Duodenal mucosa (tissue), 2 donors: ENCODE data around the gene HS3ST3B1.

Experiments
- H3K27ac ChIP-seq: one replicate; pipeline ENCODE4 v1.7.0; 2013; ENCODE audit warnings: low read depth, low read length
- H3K27me3 ChIP-seq, 2 donors: one replicate each; pipeline ENCODE4 v1.7.0; 2013; ENCODE audit warnings: low read length in 2 of 2, control low read depth in 1 of 2; ENCODE audit not compliant: insufficient read depth in 2 of 2, control insufficient read depth in 1 of 2
- H3K36me3 ChIP-seq, 2 donors: one replicate each; pipeline ENCODE4 v1.7.0; 2013; ENCODE audit warnings: low read length in 2 of 2, control low read depth in 1 of 2; ENCODE audit not compliant: insufficient read depth in 2 of 2, control insufficient read depth in 1 of 2
- H3K4me1 ChIP-seq, 2 donors: one replicate each; pipeline ENCODE4 v1.7.0; 2013; ENCODE audit warnings: low read length in 2 of 2, control low read depth in 1 of 2; ENCODE audit not compliant: insufficient read depth in 2 of 2, control insufficient read depth in 1 of 2
- H3K4me3 ChIP-seq, 2 donors: one replicate each; pipeline ENCODE4 v1.7.0; 2013; ENCODE audit warnings: low read length in 2 of 2, low read depth in 1 of 2
- H3K9ac ChIP-seq, 2 donors: one replicate each; pipeline ENCODE4 v1.7.0; 2013; ENCODE audit warnings: low read length in 2 of 2, low read depth in 1 of 2
- H3K9me3 ChIP-seq, 2 donors: one replicate each; pipeline ENCODE4 v1.7.0; 2013; ENCODE audit warnings: low read length in 2 of 2, control low read depth in 1 of 2; ENCODE audit not compliant: control insufficient read depth in 1 of 2

The HS3ST3B1 gene

DNA sequence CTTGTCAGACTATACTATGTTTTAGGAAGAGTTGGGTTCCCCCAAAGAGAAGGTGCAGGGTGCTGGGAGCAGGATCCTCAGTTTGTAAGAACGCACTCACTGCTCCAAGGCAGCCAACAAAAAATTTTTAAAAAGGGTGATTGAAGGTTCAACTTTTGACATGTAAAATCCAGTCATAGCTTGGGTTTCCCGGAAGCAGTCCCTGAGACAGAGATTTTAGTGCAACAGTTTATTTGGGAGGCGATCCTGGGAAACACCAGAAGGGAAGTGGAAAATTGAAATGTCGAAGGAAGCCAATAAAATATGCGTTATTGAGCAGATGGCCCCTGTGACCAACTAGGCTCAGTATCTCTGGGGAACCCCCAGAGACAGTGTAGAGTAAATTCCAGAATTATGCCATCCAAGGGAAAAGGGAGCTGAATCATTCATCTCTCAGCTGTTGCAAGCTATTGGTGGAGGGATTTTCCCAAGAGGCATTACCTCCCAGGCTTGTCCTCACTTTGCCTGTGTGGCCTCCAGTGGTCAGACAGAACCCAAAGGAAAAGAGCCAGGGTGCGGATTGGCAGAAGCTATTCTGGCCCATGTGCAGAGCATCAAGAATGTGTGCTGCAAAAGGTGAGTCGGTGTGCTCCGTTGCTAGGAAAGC is 72.9 kb downstream of the HS3ST3B1 start:
- no peaks in the 10 kb centered on the region for H3K27me3 ChIP-seq
- H3K4me3 ChIP-seq = no peak overlapping the region
- H3K4me1 ChIP-seq = no peaks in the 10 kb centered on the region
- H3K36me3 ChIP-seq = no peaks in the 10 kb centered on the region
- no peaks in the 10 kb centered on the region for H3K9me3 ChIP-seq
- no peak overlapping the region for H3K9ac ChIP-seq
- no peak overlapping the region for H3K27ac ChIP-seq

- H3K27me3 ChIP-seq = no peaks in the 10 kb centered on the region
- H3K27ac ChIP-seq = no peak overlapping the region
- no peaks in the 10 kb centered on the region for H3K36me3 ChIP-seq
- H3K4me1 ChIP-seq = no peaks in the 10 kb centered on the region
- H3K4me3 ChIP-seq = no peak overlapping the region
- H3K9ac ChIP-seq = no peak overlapping the region
- H3K9me3 ChIP-seq = no peaks in the 10 kb centered on the region
Observed at GRCh38 chr17:14374268-14374667, 73.4 kb downstream of the HS3ST3B1 start.

DNA sequence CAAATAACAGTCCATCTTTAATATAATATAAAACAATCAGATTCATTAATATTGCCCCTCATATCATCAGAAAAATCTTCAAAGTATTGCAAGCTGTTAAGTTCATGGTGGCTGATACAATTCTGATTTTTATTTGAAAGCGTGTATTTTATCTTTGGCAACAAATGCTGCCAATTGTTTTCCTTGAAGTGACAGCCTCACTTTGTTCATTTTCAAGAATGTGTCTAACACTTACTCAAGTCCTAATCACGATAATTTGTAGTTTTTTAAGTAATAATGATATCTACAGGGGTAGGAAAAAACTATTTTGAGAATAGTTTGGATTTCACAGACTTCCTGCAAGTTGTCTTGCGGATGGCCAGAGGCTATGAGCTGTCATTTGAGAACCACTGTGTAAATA is 75.8 kb downstream of the HS3ST3B1 start:
- Histone ChIP-seq H3K4me1 (no peaks in the 10 kb centered on the region), H3K27ac (no peak overlapping the region)

GRCh38 chr17:14381606-14382005 is 80.7 kb downstream of the HS3ST3B1 start:
- Histone ChIP-seq H3K4me3 (no peak overlapping the region), H3K9me3 (peaks cover 0 to 3% of the 10 kb centered on the region in 2 donors), H3K27me3 (no peaks in the 10 kb centered on the region), H3K4me1 (no peaks in the 10 kb centered on the region), H3K9ac (no peak overlapping the region), H3K27ac (no peak overlapping the region), H3K36me3 (no peaks in the 10 kb centered on the region)

More for the DNA sequence above, 75.8 kb downstream of the HS3ST3B1 start:
- no peak overlapping the region for H3K9ac ChIP-seq
- H3K4me3 ChIP-seq = no peak overlapping the region
- H3K27me3 ChIP-seq = no peaks in the 10 kb centered on the region
- peaks cover 0 to 3% of the 10 kb centered on the region in 2 donors for H3K9me3 ChIP-seq
- no peaks in the 10 kb centered on the region for H3K36me3 ChIP-seq

GRCh38 chr17:14387036-14387435 is 86.2 kb downstream of the HS3ST3B1 start:
- Histone ChIP-seq H3K9ac (no peak overlapping the region), H3K9me3 (no peaks in the 10 kb centered on the region), H3K27me3 (no peaks in the 10 kb centered on the region), H3K27ac (no peak overlapping the region), H3K4me3 (no peak overlapping the region), H3K36me3 (no peaks in the 10 kb centered on the region), H3K4me1 (no peaks in the 10 kb centered on the region)

- H3K4me3 ChIP-seq = no peak overlapping the region
- H3K9ac ChIP-seq = no peak overlapping the region
- H3K4me1 ChIP-seq = no peaks in the 10 kb centered on the region
- H3K27me3 ChIP-seq = no peaks in the 10 kb centered on the region
- H3K9me3 ChIP-seq = no peaks in the 10 kb centered on the region
- H3K27ac ChIP-seq = no peak overlapping the region
- no peaks in the 10 kb centered on the region for H3K36me3 ChIP-seq
Observed at GRCh38 chr17:14389681-14390080, 88.8 kb downstream of the HS3ST3B1 start.

DNA sequence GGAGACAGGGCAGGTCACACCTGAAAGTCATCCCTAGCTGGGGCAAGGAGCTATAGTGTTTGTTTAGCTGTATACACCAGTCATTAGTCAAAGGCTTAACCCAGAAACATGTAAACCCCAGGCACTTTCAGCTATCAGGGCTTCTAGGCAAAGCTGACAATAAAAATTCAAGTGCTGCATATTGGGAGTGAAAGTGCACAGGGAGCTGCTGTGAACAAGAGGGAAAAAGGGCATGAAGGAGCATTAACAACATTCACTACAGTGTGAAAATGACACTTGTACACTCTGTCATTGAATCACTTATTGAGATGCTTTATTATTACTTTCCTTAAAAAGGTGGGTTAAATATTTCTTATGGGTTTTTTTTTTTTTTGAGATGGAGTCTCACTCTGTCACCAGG is 92.8 kb downstream of the HS3ST3B1 start:
- Histone ChIP-seq H3K27ac (no peak overlapping the region), H3K36me3 (no peaks in the 10 kb centered on the region), H3K27me3 (no peaks in the 10 kb centered on the region), H3K9me3 (no peaks in the 10 kb centered on the region), H3K4me3 (no peak overlapping the region), H3K4me1 (no peaks in the 10 kb centered on the region), H3K9ac (no peak overlapping the region)

DNA sequence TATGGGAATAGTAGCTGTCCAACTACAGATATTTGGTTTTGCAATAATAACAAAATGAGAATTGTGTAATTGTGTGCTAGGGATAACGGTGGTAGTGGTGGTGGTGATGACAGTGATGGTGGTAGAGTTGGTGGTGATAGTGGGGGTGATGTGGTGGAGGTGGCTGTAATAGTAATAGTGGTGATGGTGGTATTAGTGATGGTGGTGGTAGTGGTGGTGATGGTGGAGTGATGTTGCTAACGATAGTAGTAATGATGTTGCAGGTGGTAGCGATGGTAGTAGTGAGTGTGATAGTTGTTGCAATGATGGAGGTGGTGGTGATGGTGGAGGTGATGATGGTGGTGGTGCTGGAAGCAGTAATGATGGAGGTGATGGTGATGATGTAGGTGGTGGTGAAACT is 94.4 kb downstream of the HS3ST3B1 start:
- Histone ChIP-seq H3K36me3 (no peaks in the 10 kb centered on the region), H3K9me3 (no peaks in the 10 kb centered on the region), H3K27ac (no peak overlapping the region), H3K4me1 (no peaks in the 10 kb centered on the region), H3K9ac (no peak overlapping the region), H3K4me3 (no peak overlapping the region), H3K27me3 (no peaks in the 10 kb centered on the region)

DNA sequence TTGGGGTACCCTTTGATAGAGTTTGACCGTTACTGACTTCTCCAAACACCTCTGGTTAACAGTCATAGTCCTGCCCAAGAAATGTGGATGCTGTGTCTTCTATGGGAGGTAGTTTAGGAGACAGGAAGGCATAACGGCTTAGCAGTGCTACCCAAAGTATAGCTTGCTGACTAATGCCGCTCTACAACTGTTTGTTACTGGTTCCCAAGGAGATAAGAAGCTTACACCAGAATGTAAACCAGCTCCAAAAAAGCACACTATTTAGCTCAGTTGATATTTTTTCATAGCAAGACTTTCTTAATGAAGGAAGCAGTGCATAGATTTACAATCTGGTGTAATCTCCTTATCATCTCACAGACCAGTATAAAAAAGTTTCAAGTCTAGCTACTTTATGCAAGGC is 95.7 kb downstream of the HS3ST3B1 start:
- Histone ChIP-seq H3K36me3 (no peaks in the 10 kb centered on the region), H3K9ac (no peak overlapping the region), H3K27ac (no peak overlapping the region), H3K4me1 (no peaks in the 10 kb centered on the region), H3K9me3 (no peaks in the 10 kb centered on the region), H3K27me3 (no peaks in the 10 kb centered on the region), H3K4me3 (no peak overlapping the region)

DNA sequence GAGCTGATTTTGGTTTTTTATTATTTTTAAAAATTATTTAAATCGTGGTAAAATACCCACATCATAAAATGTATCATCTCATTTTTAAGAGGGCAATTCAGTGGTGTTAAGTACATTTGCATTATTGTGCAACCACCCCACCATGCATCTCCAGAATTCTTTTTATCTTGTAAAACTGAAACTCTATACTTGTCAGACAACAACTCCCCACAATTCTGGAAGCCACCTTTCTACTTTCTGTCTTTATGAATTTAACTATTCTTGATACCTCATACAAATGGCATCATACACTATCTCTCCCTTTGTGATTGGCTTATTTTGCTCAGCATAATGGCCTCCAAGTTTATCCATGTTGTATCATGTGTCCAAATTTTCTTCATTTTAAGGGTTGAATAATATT is 97.9 kb downstream of the HS3ST3B1 start:
- no peaks in the 10 kb centered on the region for H3K27me3 ChIP-seq
- H3K27ac ChIP-seq = no peak overlapping the region
- H3K4me3 ChIP-seq = no peak overlapping the region
- H3K9ac ChIP-seq = no peak overlapping the region
- no peaks in the 10 kb centered on the region for H3K36me3 ChIP-seq
- no peaks in the 10 kb centered on the region for H3K9me3 ChIP-seq
- H3K4me1 ChIP-seq = no peaks in the 10 kb centered on the region
